HEK293 (cell line): ENCODE results near the gene STK32C.

Experiments used
- PRDM1 ChIP-seq: fragments of 450-650 bp; formaldehyde crosslinking; IDR thresholded peaks from 2 replicates; pipeline ENCODE4; 2016; ENCODE audit warnings: missing biosample characterization, missing genetic modification characterization
- SCRT1 ChIP-seq: fragments of 450-650 bp; formaldehyde crosslinking; IDR thresholded peaks from 2 replicates; pipeline ENCODE4 v1.5.1; 2016; ENCODE audit warnings: missing biosample characterization, missing genetic modification characterization, borderline replicate concordance
- SP2 ChIP-seq: fragments of 450-650 bp; formaldehyde crosslinking; IDR thresholded peaks from 2 replicates; pipeline ENCODE4 v1.5.1; 2016; ENCODE audit warnings: missing biosample characterization, missing genetic modification characterization
- SP7 ChIP-seq: fragments of 450-650 bp; formaldehyde crosslinking; IDR thresholded peaks from 2 replicates; pipeline ENCODE4 v1.5.1; 2016; ENCODE audit warnings: missing biosample characterization, missing genetic modification characterization
- ZFHX2 ChIP-seq: fragments of 450-650 bp; formaldehyde crosslinking; conservative IDR thresholded peaks from 2 replicates; pipeline ENCODE4 v1.5.1; 2016; ENCODE audit warnings: missing biosample characterization, missing genetic modification characterization
- ZFP3 ChIP-seq: fragments of 450-650 bp; formaldehyde crosslinking; IDR thresholded peaks from 2 replicates; pipeline ENCODE4 v1.5.1; 2016; ENCODE audit warnings: low read depth, missing biosample characterization, missing genetic modification characterization
- ZIC2 ChIP-seq: fragments of 450-650 bp; formaldehyde crosslinking; IDR thresholded peaks from 2 replicates; pipeline ENCODE4 v1.5.1; 2016; ENCODE audit warnings: missing biosample characterization, missing genetic modification characterization
- ZNF121 ChIP-seq: fragments of 450-650 bp; formaldehyde crosslinking; IDR thresholded peaks from 2 replicates; pipeline ENCODE4 v1.5.1; 2016; ENCODE audit warnings: missing biosample characterization, missing genetic modification characterization
- ZNF155 ChIP-seq: fragments of 450-650 bp; formaldehyde crosslinking; IDR thresholded peaks from 2 replicates; pipeline ENCODE4 v1.5.1; 2016; ENCODE audit warnings: missing biosample characterization, missing genetic modification characterization
- ZNF23 ChIP-seq: fragments of 450-650 bp; formaldehyde crosslinking; IDR thresholded peaks from 2 replicates; pipeline ENCODE4 v1.5.1; 2016; ENCODE audit warnings: missing biosample characterization, missing genetic modification characterization, borderline replicate concordance
- ZNF239 ChIP-seq: fragments of 450-650 bp; formaldehyde crosslinking; IDR thresholded peaks from 2 replicates; pipeline ENCODE4 v1.5.1; 2016; ENCODE audit warnings: missing biosample characterization, missing genetic modification characterization
- ZNF292 ChIP-seq: fragments of 450-650 bp; formaldehyde crosslinking; IDR thresholded peaks from 2 replicates; pipeline ENCODE4 v1.5.1; 2016; ENCODE audit warnings: low read depth, missing biosample characterization, missing genetic modification characterization, borderline replicate concordance
- ZNF366 ChIP-seq: fragments of 450-650 bp; formaldehyde crosslinking; conservative IDR thresholded peaks from 2 replicates; pipeline ENCODE4 v1.5.1; 2016; ENCODE audit warnings: missing biosample characterization, missing genetic modification characterization
- ZNF391 ChIP-seq: fragments of 450-650 bp; formaldehyde crosslinking; IDR thresholded peaks from 2 replicates; pipeline ENCODE4 v1.5.1; 2016; ENCODE audit warnings: low read depth, missing biosample characterization, missing genetic modification characterization, borderline replicate concordance
- ZNF473 ChIP-seq: fragments of 450-650 bp; formaldehyde crosslinking; IDR thresholded peaks from 2 replicates; pipeline ENCODE4 v1.5.1; 2017; ENCODE audit warnings: missing biosample characterization, missing genetic modification characterization
- ZNF48 ChIP-seq: fragments of 450-650 bp; formaldehyde crosslinking; IDR thresholded peaks from 2 replicates; pipeline ENCODE4 v1.5.1; 2016; ENCODE audit warnings: missing biosample characterization, missing genetic modification characterization
- ZNF529 ChIP-seq: fragments of 450-650 bp; formaldehyde crosslinking; IDR thresholded peaks from 2 replicates; pipeline ENCODE4 v1.5.1; 2017; ENCODE audit warnings: missing genetic modification characterization, missing biosample characterization; ENCODE audit not compliant: insufficient replicate concordance
- ZNF530 ChIP-seq: fragments of 450-650 bp; formaldehyde crosslinking; IDR thresholded peaks from 2 replicates; pipeline ENCODE4 v1.5.1; 2016; ENCODE audit warnings: low read depth, missing biosample characterization, missing genetic modification characterization
- ZNF558 ChIP-seq: fragments of 450-650 bp; formaldehyde crosslinking; IDR thresholded peaks from 2 replicates; pipeline ENCODE4 v1.5.1; 2016; ENCODE audit warnings: missing biosample characterization, missing genetic modification characterization
- ZNF76 ChIP-seq: fragments of 450-650 bp; formaldehyde crosslinking; IDR thresholded peaks from 2 replicates; pipeline ENCODE4; 2016; ENCODE audit warnings: low read depth, missing biosample characterization, missing genetic modification characterization, borderline replicate concordance
- ZNF768 ChIP-seq: fragments of 450-650 bp; formaldehyde crosslinking; IDR thresholded peaks from 2 replicates; pipeline ENCODE4 v1.5.1; 2018; ENCODE audit warnings: missing biosample characterization, mild to moderate bottlenecking, missing genetic modification characterization
- TF ChIP-seq, protein P1 (sequence below): fragments of 450-650 bp; formaldehyde crosslinking; IDR thresholded peaks from 2 replicates; pipeline ENCODE4; 2016; ENCODE audit warnings: missing biosample characterization, missing genetic modification characterization
- TF ChIP-seq, protein P2 (sequence below): fragments of 450-650 bp; formaldehyde crosslinking; IDR thresholded peaks from 2 replicates; pipeline ENCODE4 v1.5.1; 2016; ENCODE audit warnings: missing biosample characterization, missing genetic modification characterization, borderline replicate concordance
- TF ChIP-seq, protein P3 (sequence below): fragments of 450-650 bp; formaldehyde crosslinking; IDR thresholded peaks from 2 replicates; pipeline ENCODE4 v1.5.1; 2017; ENCODE audit warnings: missing biosample characterization, missing genetic modification characterization
- TF ChIP-seq, protein P4 (sequence below): IDR thresholded peaks from 2 replicates; pipeline ENCODE4 v1.6.1; 2011; ENCODE audit warnings: mild to moderate bottlenecking, low read depth, low read length, borderline replicate concordance
- TF ChIP-seq, protein P5 (sequence below): fragments of 450-650 bp; formaldehyde crosslinking; IDR thresholded peaks from 2 replicates; pipeline ENCODE4 v1.5.1; 2016; ENCODE audit warnings: missing biosample characterization, missing genetic modification characterization
- TF ChIP-seq, protein P6 (sequence below): fragments of 450-650 bp; formaldehyde crosslinking; IDR thresholded peaks from 2 replicates; pipeline ENCODE4 v1.5.1; 2017; ENCODE audit warnings: missing biosample characterization, missing genetic modification characterization

Gene STK32C

DNA sequence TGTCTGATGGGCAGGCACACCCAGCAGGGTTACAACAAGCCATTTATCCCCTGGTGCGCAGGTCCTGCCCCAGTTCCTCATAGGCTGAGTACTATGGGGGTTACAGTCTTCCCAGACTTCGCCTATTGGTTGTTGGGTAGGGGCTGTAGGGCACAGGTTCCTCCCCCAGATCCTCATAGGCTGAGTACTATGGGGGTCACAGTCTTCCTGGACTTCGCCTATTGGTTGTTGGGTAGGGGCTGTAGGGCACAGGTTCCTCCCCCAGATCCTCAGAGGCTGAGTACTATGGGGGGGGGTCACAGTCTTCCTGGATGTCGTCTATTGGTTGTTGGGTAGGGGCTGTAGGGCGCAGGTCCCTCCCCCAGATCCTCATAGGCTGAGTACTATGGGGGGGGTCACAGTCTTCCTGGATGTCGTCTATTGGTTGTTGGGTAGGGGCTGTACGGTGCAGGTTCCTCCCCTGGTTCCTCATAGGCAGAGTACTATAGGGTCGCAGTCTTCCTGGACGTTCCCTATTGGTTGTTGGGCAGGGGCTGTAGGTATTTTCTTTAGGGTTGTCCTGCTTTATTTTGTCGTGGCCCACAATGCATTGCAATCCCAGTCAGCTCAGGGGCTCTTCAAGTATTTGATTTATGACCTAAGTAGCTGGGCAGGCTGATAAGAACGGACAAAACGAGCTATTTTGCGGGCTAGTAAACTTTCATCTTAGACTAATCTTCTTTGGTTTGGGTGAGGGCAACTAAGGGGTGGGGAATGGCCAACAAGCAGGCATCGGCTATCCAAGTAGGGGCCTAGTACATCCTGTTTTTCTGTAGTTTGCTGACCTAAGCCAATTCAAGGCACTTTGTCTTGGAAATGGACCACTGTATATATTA lies 27.7 kb upstream of the STK32C start (continued):
- TF ChIP-seq ZNF529 (tag by site-specific recombination) (no peak), SP7 (tag by site-specific recombination) (peak; percentile 84), SP2 (tag by site-specific recombination) (peak; percentile 95), ZNF473 (tag by site-specific recombination) (no peak), SCRT1 (tag by site-specific recombination) (no peak; the same call in 1 of the 2 replicates), ZNF23 (no peak), ZFHX2 (tag by site-specific recombination) (no peak), ZNF366 (tag by site-specific recombination) (peak; percentile 62; the same call in 1 of the 2 replicates), ZNF48 (tag by site-specific recombination) (no peak), ZNF76 (peak; percentile 95), ZNF292 (tag by site-specific recombination) (no peak), ZFP3 (tag by site-specific recombination) (no peak), ZNF391 (tag by site-specific recombination) (no peak), ZNF530 (no peak), ZNF155 (tag by site-specific recombination) (no peak), PRDM1 (tag by site-specific recombination) (no peak), ZNF768 (tag by site-specific recombination) (no peak), ZIC2 (tag by site-specific recombination) (peak; percentile 77), ZNF558 (tag by site-specific recombination) (no peak), ZNF121 (tag by site-specific recombination) (no peak), ZNF239 (tag by site-specific recombination) (no peak)
- TF ChIP-seq, protein P1, sequence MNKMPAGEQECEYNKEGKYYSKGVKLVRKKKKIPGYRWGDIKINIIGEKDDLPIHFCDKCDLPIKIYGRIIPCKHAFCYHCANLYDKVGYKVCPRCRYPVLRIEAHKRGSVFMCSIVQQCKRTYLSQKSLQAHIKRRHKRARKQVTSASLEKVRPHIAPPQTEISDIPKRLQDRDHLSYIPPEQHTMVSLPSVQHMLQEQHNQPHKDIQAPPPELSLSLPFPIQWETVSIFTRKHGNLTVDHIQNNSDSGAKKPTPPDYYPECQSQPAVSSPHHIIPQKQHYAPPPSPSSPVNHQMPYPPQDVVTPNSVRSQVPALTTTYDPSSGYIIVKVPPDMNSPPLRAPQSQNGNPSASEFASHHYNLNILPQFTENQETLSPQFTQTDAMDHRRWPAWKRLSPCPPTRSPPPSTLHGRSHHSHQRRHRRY (tag by site-specific recombination), result no peak
- TF ChIP-seq, protein P2, sequence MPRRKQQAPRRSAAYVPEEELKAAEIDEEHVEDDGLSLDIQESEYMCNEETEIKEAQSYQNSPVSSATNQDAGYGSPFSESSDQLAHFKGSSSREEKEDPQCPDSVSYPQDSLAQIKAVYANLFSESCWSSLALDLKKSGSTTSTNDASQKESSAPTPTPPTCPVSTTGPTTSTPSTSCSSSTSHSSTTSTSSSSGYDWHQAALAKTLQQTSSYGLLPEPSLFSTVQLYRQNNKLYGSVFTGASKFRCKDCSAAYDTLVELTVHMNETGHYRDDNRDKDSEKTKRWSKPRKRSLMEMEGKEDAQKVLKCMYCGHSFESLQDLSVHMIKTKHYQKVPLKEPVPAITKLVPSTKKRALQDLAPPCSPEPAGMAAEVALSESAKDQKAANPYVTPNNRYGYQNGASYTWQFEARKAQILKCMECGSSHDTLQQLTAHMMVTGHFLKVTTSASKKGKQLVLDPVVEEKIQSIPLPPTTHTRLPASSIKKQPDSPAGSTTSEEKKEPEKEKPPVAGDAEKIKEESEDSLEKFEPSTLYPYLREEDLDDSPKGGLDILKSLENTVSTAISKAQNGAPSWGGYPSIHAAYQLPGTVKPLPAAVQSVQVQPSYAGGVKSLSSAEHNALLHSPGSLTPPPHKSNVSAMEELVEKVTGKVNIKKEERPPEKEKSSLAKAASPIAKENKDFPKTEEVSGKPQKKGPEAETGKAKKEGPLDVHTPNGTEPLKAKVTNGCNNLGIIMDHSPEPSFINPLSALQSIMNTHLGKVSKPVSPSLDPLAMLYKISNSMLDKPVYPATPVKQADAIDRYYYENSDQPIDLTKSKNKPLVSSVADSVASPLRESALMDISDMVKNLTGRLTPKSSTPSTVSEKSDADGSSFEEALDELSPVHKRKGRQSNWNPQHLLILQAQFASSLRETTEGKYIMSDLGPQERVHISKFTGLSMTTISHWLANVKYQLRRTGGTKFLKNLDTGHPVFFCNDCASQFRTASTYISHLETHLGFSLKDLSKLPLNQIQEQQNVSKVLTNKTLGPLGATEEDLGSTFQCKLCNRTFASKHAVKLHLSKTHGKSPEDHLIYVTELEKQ (tag by site-specific recombination), result peak; percentile 87; the same call in 1 of the 2 replicates
- TF ChIP-seq, protein P3, sequence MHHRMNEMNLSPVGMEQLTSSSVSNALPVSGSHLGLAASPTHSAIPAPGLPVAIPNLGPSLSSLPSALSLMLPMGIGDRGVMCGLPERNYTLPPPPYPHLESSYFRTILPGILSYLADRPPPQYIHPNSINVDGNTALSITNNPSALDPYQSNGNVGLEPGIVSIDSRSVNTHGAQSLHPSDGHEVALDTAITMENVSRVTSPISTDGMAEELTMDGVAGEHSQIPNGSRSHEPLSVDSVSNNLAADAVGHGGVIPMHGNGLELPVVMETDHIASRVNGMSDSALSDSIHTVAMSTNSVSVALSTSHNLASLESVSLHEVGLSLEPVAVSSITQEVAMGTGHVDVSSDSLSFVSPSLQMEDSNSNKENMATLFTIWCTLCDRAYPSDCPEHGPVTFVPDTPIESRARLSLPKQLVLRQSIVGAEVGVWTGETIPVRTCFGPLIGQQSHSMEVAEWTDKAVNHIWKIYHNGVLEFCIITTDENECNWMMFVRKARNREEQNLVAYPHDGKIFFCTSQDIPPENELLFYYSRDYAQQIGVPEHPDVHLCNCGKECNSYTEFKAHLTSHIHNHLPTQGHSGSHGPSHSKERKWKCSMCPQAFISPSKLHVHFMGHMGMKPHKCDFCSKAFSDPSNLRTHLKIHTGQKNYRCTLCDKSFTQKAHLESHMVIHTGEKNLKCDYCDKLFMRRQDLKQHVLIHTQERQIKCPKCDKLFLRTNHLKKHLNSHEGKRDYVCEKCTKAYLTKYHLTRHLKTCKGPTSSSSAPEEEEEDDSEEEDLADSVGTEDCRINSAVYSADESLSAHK (tag by site-specific recombination), result peak; percentile 54; the same call in 1 of the 2 replicates
- TF ChIP-seq, protein P4, sequence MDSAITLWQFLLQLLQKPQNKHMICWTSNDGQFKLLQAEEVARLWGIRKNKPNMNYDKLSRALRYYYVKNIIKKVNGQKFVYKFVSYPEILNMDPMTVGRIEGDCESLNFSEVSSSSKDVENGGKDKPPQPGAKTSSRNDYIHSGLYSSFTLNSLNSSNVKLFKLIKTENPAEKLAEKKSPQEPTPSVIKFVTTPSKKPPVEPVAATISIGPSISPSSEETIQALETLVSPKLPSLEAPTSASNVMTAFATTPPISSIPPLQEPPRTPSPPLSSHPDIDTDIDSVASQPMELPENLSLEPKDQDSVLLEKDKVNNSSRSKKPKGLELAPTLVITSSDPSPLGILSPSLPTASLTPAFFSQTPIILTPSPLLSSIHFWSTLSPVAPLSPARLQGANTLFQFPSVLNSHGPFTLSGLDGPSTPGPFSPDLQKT, result no peak
- TF ChIP-seq, protein P5, sequence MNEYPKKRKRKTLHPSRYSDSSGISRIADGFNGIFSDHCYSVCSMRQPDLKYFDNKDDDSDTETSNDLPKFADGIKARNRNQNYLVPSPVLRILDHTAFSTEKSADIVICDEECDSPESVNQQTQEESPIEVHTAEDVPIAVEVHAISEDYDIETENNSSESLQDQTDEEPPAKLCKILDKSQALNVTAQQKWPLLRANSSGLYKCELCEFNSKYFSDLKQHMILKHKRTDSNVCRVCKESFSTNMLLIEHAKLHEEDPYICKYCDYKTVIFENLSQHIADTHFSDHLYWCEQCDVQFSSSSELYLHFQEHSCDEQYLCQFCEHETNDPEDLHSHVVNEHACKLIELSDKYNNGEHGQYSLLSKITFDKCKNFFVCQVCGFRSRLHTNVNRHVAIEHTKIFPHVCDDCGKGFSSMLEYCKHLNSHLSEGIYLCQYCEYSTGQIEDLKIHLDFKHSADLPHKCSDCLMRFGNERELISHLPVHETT, result peak; percentile 88
- TF ChIP-seq, protein P6, sequence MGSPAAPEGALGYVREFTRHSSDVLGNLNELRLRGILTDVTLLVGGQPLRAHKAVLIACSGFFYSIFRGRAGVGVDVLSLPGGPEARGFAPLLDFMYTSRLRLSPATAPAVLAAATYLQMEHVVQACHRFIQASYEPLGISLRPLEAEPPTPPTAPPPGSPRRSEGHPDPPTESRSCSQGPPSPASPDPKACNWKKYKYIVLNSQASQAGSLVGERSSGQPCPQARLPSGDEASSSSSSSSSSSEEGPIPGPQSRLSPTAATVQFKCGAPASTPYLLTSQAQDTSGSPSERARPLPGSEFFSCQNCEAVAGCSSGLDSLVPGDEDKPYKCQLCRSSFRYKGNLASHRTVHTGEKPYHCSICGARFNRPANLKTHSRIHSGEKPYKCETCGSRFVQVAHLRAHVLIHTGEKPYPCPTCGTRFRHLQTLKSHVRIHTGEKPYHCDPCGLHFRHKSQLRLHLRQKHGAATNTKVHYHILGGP (tag by site-specific recombination), result no peak
